Measurements from ENCODE around the gene KRT27. TPM values are rescaled to one million over a fixed set of nuclear protein-coding genes. Genes with fewer than 3 reads are reported as not detected.

Gene KRT27
- total and polyA plus RNA-seq, 10 of the 15 experiments (the other 5 are each of a cell fraction or from before 2014, with no cell fraction given): not detected

DNA sequence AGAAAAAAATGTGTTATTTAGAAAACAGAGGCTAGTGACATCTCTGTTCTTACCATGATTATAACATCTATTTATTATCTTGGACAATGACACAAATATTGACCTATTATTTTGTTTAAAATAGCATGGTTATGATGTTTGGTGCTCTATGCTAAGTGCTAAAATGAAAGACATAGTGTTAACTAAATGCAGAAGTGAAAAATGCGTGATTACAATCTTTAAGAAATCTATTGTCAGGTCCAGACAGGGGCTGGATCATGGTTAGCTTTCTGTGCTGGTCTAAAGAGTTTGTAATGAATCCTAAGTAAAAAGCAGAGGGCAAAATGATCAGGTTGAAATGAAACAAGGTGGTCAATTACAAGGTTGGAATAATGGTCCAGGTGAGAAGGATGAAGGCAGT is 18.0 kb upstream of the KRT27 start:
- peaks cover 4 to 11% of the 10 kb centered on the region in 2 experiments; a peak in 3 of 4 replicates for H3K27me3 ChIP-seq (replicated peaks in 1 of 2; ENCODE audit: control insufficient read depth in 2 of 2, insufficient read depth in 2 of 2, low read length in 1 of 2)
- no TSS peak for BruUV-seq (replicated peaks)
- 0% methylated on average over 1 of the region's 1 CpG for WGBS (ENCODE audit: insufficient coverage, insufficient replicate concordance, low lambda C conversion rate, missing lambda C conversion rate)
- no peak overlapping the region for H3K4me2 ChIP-seq (ENCODE audit: control insufficient read depth, insufficient read depth)
- no peaks in the 10 kb centered on the region for H3K4me1 ChIP-seq (ENCODE audit: control insufficient read depth, insufficient read depth, low read length)
- H3K79me2 ChIP-seq (ENCODE audit: control insufficient read depth, insufficient read depth, low read length): no peaks in the 10 kb centered on the region
- ChIA-PET POLR2A (no interaction called here), SMC1A (ENCODE audit: uncharacterized antibody, unreplicated experiment) (no interaction called here), RAD21 (ENCODE audit: unreplicated experiment) (interaction anchor here (1.0 kb wide), 1 partner anchor 176 kb away, joined by 3 read pairs; no protein-coding TSS in a partner anchor), CTCF (interaction anchor here (1.2 kb wide), 1 partner anchor 180 kb away, joined by 4 read pairs; no protein-coding TSS in a partner anchor)
- H3K36me3 ChIP-seq (ENCODE audit: control insufficient read depth in 2 of 2, insufficient read depth in 2 of 2, low read length in 1 of 2): no peaks in the 10 kb centered on the region
- in situ Hi-C loops (cut with MboI) (loop anchor here (5.0 kb wide), 2 partner anchors 183 to 862 kb away; no protein-coding TSS in a partner anchor), intact Hi-C loops (cut with micrococcal nuclease; ENCODE audit: unreplicated experiment) (loop anchor here (5.0 kb wide), 3 partner anchors 57 to 862 kb away; no protein-coding TSS in a partner anchor)
- H3K9me3 ChIP-seq (replicated peaks; ENCODE audit: control insufficient read depth, insufficient read depth, low read length): no peaks in the 10 kb centered on the region
- H2AFZ ChIP-seq (ENCODE audit: control insufficient read depth, low read depth, low read length): no peak overlapping the region
- no peak overlapping the region for H3K4me3 ChIP-seq
- H3K27ac ChIP-seq (ENCODE audit: control insufficient read depth, insufficient read depth): no peak overlapping the region
- no peaks in the 10 kb centered on the region for H4K20me1 ChIP-seq (ENCODE audit: control insufficient read depth, insufficient read depth)
- DNase-seq (ENCODE audit: low read depth, low spot score): no peak
- FAIRE-seq: no peak
- ATAC-seq: peak; percentile 81
- no peak overlapping the region for H3K9ac ChIP-seq (ENCODE audit: control insufficient read depth, insufficient read depth, low read length)
- TF ChIP-seq EP300 (IDR thresholded peaks at IDR 0.05; ENCODE audit: borderline replicate concordance in 1 of 2, control insufficient read depth in 1 of 2, low read depth in 2 of 2, low read length in 2 of 2) (peak; percentile 48 to 58; a peak in 2 of 4 replicates), MYC (IDR thresholded peaks at IDR 0.05; ENCODE audit: insufficient read depth, insufficient read length, insufficient replicate concordance, low read length, severe bottlenecking) (no peak), DPF2 (IDR thresholded peaks at IDR 0.05) (0 out of 2 replicates have a peak, but pooled peaks have one; percentile 40), ATF2 (IDR thresholded peaks at IDR 0.05; ENCODE audit: low read length) (no peak), MTA2 (IDR thresholded peaks at IDR 0.05; ENCODE audit: low read depth) (peak; percentile 70), FOS (IDR thresholded peaks at IDR 0.05; ENCODE audit: borderline replicate concordance, extremely low read depth, insufficient read length) (no peak), NBN (IDR thresholded peaks at IDR 0.05) (peak; percentile 39; the same call in 1 of the 2 replicates), NFXL1 (IDR thresholded peaks at IDR 0.05; ENCODE audit: borderline replicate concordance) (no peak), FOXK2 (IDR thresholded peaks at IDR 0.05) (no peak), MYB (IDR thresholded peaks at IDR 0.05; ENCODE audit: borderline replicate concordance, low read depth, low read length) (no peak), HCFC1 (IDR thresholded peaks at IDR 0.05; ENCODE audit: low read length) (no peak)
- TF ChIP-seq, protein P1, sequence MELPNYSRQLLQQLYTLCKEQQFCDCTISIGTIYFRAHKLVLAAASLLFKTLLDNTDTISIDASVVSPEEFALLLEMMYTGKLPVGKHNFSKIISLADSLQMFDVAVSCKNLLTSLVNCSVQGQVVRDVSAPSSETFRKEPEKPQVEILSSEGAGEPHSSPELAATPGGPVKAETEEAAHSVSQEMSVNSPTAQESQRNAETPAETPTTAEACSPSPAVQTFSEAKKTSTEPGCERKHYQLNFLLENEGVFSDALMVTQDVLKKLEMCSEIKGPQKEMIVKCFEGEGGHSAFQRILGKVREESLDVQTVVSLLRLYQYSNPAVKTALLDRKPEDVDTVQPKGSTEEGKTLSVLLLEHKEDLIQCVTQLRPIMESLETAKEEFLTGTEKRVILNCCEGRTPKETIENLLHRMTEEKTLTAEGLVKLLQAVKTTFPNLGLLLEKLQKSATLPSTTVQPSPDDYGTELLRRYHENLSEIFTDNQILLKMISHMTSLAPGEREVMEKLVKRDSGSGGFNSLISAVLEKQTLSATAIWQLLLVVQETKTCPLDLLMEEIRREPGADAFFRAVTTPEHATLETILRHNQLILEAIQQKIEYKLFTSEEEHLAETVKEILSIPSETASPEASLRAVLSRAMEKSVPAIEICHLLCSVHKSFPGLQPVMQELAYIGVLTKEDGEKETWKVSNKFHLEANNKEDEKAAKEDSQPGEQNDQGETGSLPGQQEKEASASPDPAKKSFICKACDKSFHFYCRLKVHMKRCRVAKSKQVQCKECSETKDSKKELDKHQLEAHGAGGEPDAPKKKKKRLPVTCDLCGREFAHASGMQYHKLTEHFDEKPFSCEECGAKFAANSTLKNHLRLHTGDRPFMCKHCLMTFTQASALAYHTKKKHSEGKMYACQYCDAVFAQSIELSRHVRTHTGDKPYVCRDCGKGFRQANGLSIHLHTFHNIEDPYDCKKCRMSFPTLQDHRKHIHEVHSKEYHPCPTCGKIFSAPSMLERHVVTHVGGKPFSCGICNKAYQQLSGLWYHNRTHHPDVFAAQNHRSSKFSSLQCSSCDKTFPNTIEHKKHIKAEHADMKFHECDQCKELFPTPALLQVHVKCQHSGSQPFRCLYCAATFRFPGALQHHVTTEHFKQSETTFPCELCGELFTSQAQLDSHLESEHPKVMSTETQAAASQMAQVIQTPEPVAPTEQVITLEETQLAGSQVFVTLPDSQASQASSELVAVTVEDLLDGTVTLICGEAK (IDR thresholded peaks at IDR 0.05; ENCODE audit: borderline replicate concordance): no peak
- TF ChIP-seq, protein P2, sequence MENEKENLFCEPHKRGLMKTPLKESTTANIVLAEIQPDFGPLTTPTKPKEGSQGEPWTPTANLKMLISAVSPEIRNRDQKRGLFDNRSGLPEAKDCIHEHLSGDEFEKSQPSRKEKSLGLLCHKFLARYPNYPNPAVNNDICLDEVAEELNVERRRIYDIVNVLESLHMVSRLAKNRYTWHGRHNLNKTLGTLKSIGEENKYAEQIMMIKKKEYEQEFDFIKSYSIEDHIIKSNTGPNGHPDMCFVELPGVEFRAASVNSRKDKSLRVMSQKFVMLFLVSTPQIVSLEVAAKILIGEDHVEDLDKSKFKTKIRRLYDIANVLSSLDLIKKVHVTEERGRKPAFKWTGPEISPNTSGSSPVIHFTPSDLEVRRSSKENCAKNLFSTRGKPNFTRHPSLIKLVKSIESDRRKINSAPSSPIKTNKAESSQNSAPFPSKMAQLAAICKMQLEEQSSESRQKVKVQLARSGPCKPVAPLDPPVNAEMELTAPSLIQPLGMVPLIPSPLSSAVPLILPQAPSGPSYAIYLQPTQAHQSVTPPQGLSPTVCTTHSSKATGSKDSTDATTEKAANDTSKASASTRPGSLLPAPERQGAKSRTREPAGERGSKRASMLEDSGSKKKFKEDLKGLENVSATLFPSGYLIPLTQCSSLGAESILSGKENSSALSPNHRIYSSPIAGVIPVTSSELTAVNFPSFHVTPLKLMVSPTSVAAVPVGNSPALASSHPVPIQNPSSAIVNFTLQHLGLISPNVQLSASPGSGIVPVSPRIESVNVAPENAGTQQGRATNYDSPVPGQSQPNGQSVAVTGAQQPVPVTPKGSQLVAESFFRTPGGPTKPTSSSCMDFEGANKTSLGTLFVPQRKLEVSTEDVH (IDR thresholded peaks at IDR 0.05; ENCODE audit: low read depth, partially characterized antibody): no peak
- TF ChIP-seq, protein P3, sequence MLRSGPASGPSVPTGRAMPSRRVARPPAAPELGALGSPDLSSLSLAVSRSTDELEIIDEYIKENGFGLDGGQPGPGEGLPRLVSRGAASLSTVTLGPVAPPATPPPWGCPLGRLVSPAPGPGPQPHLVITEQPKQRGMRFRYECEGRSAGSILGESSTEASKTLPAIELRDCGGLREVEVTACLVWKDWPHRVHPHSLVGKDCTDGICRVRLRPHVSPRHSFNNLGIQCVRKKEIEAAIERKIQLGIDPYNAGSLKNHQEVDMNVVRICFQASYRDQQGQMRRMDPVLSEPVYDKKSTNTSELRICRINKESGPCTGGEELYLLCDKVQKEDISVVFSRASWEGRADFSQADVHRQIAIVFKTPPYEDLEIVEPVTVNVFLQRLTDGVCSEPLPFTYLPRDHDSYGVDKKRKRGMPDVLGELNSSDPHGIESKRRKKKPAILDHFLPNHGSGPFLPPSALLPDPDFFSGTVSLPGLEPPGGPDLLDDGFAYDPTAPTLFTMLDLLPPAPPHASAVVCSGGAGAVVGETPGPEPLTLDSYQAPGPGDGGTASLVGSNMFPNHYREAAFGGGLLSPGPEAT (IDR thresholded peaks at IDR 0.05; ENCODE audit: low read depth): 0 out of 2 replicates have a peak, but pooled peaks have one; percentile 37

All from GM12878 (cell line).